Measurements from ENCODE around the gene LAP3.
A peak's percentile ranks its signal among the peaks of the same experiment; 100 is the strongest.

GRCh38 chr4:17614416-17615299 is 37.7 kb downstream of the LAP3 start, which contains the start of gene MED28:
- TF ChIP-seq CTCF (IDR thresholded peaks at IDR 0.05), result peak in 1 of 4 donors; percentile 9
- peak; percentile 79 for TF ChIP-seq POLR2A (IDR thresholded peaks at IDR 0.05)
